Mucosa of descending colon (tissue), 3 donors: ENCODE results near the gene MKLN1. TPM values are rescaled to one million over a fixed set of nuclear protein-coding genes. Genes with fewer than 3 reads are reported as not detected.

ENCODE experiments used
- ATAC-seq: fragments of 200-7000 bp; cut with Tn5 transposase; one replicate; pipeline ENCODE4 v1.9.1; 2020; ENCODE audit warnings: mild to moderate bottlenecking, moderate library complexity
- DNase-seq, 3 donors: peaks; one replicate each; pipeline ENCODE4 v3.0.0-alpha.2; 2020
- H3K36me3 ChIP-seq: fragments of 200-600 bp; one replicate; pipeline ENCODE4 v1.8.0; 2021; ENCODE audit warnings: low read depth, mild to moderate bottlenecking
- H3K4me1 ChIP-seq: fragments of 200-600 bp; one replicate; pipeline ENCODE4 v1.8.0; 2021; ENCODE audit warnings: low read depth, mild to moderate bottlenecking
- H3K4me3 ChIP-seq: fragments of 200-600 bp; one replicate; pipeline ENCODE4 v1.8.0; 2021; ENCODE audit warnings: mild to moderate bottlenecking
- H3K9me3 ChIP-seq: fragments of 200-600 bp; one replicate; pipeline ENCODE4 v1.8.0; 2021; ENCODE audit warnings: mild to moderate bottlenecking
- intact Hi-C, 2 donors: fragments of 100-400 bp; cut with DNase I in 1 of 2; cut with micrococcal nuclease in 1 of 2; formaldehyde crosslinking; loops; one replicate each; pipeline versions ENCODE4 v1.11.0 to v1.11.1; 2022; cut with DNase I, micrococcal nuclease
- total RNA-seq, 3 donors: library from RNA; stranded (reverse); fragmentation: NEBNext Ultra II Directional in 2 of 3; extraction: Animal tissue kit (Norgen Biotek cat#: 25700) in 2 of 3; gene quantifications; one replicate each; pipeline versions ENCODE4 v1.2.1 to v1.2.4, GENCODE V29; 2021 to 2023
- TF ChIP-seq, protein P1 (sequence below): fragments of 200-600 bp; IDR thresholded peaks from one replicate; pipeline ENCODE4 v1.8.0; 2022; ENCODE audit warnings: antibody characterized with exemption, mild to moderate bottlenecking
- donor health status: DM: no; HTN: no; CAD: no; lungs with moderate emphysema.
- donor health status: DM: no; HTN: no; CAD: no.
- donor health status: DM: no; HTN: yes; CAD: no.

MKLN1 gene
- total RNA-seq, 3 donors from 2014 or later, result 41.5 to 66.1 (median 47.1) TPM

DNA sequence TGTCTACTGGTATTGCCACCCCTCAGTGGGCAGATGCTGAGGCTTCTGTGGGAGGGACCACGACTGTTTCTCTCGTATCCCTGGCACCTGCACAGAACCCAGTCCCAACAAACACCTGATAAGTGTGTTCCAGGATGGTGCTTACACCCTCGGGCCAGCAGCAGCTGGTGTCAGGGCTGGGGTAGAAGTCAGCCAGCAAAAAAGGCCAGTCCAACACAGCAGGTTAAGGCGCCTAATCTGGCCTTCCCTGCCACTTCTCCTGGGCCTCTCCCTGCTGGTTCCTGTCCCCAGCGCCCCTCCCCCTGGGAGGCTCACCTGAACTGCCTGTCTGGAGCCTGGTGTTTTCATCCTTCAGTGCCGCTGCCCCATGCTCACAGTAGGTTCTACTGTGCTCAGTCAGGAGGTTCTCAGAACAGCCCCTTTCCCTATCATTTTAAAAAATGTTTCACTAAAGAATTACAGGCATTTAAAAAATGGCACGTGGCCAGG is 208.7 kb downstream of the MKLN1 start:
- TF ChIP-seq, protein P1, sequence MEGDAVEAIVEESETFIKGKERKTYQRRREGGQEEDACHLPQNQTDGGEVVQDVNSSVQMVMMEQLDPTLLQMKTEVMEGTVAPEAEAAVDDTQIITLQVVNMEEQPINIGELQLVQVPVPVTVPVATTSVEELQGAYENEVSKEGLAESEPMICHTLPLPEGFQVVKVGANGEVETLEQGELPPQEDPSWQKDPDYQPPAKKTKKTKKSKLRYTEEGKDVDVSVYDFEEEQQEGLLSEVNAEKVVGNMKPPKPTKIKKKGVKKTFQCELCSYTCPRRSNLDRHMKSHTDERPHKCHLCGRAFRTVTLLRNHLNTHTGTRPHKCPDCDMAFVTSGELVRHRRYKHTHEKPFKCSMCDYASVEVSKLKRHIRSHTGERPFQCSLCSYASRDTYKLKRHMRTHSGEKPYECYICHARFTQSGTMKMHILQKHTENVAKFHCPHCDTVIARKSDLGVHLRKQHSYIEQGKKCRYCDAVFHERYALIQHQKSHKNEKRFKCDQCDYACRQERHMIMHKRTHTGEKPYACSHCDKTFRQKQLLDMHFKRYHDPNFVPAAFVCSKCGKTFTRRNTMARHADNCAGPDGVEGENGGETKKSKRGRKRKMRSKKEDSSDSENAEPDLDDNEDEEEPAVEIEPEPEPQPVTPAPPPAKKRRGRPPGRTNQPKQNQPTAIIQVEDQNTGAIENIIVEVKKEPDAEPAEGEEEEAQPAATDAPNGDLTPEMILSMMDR, result no peak
- Histone ChIP-seq H3K4me1 (no peaks in the 10 kb centered on the region), H3K36me3 (no peaks in the 10 kb centered on the region), H3K9me3 (no peaks in the 10 kb centered on the region), H3K4me3 (no peak overlapping the region)
- DNase-seq (peak in 1 of 3 donors; percentile 24), ATAC-seq (no peak)
- intact Hi-C loops, result no loop called here

GRCh38 chr7:131537571-131537978 is 209.9 kb downstream of the MKLN1 start:
- TF ChIP-seq, protein P1, result no peak
- DNase-seq (no peak), ATAC-seq (no peak)
- Histone ChIP-seq H3K4me1 (no peaks in the 10 kb centered on the region), H3K9me3 (no peaks in the 10 kb centered on the region), H3K36me3 (no peaks in the 10 kb centered on the region), H3K4me3 (no peak overlapping the region)
- intact Hi-C loops, result no loop called here

GRCh38 chr7:131538071-131538812 is 210.6 kb downstream of the MKLN1 start:
- intact Hi-C loops, result no loop called here
- TF ChIP-seq, protein P1, result no peak
- no peak for DNase-seq

DNA sequence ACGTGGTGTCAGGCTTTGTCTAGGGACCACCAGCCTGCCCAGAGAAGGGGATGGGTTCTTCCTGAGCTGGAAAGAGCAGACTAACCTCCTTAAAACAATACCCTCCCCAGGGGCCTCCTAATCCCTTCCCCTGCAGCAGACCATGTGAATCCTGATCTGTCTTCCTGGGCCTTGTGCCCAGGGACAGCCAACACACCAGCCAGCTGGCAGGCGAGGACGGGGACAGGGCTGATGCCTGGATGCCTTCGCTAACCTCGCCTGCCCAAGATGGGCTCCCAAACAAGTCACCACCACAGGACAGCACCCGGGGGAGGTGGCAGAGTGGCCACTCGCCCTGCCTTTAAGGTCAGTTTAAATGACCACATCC is 211.1 kb downstream of the MKLN1 start:
- Histone ChIP-seq H3K36me3 (no peaks in the 10 kb centered on the region), H3K4me1 (no peaks in the 10 kb centered on the region), H3K4me3 (no peak overlapping the region), H3K9me3 (no peaks in the 10 kb centered on the region)
- DNase-seq, result no peak
- no peak for ATAC-seq
- TF ChIP-seq, protein P1, result no peak
- intact Hi-C loops, result no loop called here

More at GRCh38 chr7:131538071-131538812, 210.6 kb downstream of the MKLN1 start:
- Histone ChIP-seq H3K9me3 (no peaks in the 10 kb centered on the region), H3K4me1 (no peaks in the 10 kb centered on the region), H3K36me3 (no peaks in the 10 kb centered on the region), H3K4me3 (no peak overlapping the region)
- ATAC-seq, result peak; percentile 51

DNA sequence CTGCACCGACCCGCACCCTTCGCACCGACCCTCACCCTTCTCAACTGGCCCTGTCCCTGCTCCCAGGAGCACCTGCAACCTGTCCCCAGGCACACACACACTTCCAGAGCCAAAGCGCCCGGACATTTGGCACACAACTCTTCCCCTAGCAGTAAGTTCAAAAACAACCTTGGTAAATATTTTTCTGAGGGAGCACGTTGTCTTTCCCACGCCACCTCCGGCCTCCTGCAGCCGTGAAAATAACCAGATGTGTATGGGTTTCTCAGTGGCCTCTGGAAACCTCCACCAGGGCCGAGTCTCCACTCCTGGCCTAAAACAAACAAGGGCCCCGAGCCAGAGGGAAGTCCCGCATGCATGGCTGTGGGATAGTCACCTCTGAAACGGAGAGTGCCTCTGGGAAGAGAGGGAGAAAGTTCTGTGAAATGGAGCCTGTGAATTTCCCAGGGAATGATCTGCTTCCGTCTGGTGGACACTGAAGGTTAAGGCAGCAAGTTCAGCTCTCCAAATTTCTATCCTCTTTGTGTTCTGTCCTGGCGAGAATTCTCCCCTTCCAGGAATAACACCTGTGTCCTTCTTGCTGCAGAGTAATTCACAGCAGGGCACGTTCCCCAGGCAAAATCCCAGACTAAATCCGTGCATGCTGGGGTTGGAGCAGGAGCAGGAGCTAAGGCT is 213.0 kb downstream of the MKLN1 start:
- TF ChIP-seq, protein P1, result no peak
- H3K36me3 ChIP-seq, result no peaks in the 10 kb centered on the region
- H3K4me1 ChIP-seq, result no peaks in the 10 kb centered on the region
- H3K4me3 ChIP-seq, result no peak overlapping the region
- H3K9me3 ChIP-seq, result no peaks in the 10 kb centered on the region
- ATAC-seq, result peak; percentile 34
- no peak for DNase-seq
- intact Hi-C loops, result no loop called here
